GM12874 (cell line): ENCODE measurements around the gene NES.

Experiments used
- TF ChIP-seq, protein P1 (sequence below): IDR thresholded peaks from 2 replicates; pipeline ENCODE4 v1.5.1; 2011; ENCODE audit warnings: low read depth, mild to moderate bottlenecking, control low read depth, low read length, moderate library complexity; ENCODE audit not compliant: insufficient read depth

NES gene

DNA sequence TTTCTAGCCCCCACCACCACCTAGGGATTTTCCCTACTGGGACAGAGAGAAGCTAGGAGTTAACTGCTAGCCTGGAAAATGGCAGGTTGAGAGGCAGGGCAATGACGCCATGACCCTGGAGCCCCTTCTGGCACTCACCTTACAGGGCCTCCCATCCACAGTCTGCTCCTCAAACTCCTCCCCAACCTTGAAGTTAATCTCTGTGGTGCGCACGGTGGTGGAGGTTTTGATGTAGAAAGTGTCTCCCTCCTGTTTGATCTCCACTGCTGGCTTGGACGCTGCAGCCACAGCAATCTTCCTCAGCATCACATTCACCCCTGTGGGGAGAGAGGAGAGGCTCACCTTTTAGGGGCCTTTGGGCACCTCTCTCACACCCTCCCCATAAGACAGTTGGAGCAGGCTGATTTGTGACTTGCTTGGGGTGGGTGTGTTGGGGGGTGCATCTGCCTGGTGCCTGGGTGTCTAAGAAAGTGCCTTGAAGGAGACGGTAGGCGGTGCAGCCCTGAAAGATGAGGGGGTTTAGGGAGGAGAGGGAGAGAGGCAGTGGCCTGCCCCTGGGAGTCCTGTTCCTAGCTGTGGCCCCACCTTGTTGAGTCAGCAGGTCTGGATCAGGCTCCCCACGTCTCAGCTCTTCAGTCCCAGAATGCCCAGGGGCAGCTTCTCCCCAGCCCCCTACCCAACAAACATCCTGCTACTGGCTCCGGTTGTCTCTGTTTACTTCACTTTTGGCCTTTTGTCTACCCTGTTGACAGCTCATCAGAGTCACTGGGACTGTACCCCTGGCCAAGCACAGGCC is 23.7 kb upstream of the NES start:
- TF ChIP-seq, protein P1, sequence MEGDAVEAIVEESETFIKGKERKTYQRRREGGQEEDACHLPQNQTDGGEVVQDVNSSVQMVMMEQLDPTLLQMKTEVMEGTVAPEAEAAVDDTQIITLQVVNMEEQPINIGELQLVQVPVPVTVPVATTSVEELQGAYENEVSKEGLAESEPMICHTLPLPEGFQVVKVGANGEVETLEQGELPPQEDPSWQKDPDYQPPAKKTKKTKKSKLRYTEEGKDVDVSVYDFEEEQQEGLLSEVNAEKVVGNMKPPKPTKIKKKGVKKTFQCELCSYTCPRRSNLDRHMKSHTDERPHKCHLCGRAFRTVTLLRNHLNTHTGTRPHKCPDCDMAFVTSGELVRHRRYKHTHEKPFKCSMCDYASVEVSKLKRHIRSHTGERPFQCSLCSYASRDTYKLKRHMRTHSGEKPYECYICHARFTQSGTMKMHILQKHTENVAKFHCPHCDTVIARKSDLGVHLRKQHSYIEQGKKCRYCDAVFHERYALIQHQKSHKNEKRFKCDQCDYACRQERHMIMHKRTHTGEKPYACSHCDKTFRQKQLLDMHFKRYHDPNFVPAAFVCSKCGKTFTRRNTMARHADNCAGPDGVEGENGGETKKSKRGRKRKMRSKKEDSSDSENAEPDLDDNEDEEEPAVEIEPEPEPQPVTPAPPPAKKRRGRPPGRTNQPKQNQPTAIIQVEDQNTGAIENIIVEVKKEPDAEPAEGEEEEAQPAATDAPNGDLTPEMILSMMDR: no peak

DNA sequence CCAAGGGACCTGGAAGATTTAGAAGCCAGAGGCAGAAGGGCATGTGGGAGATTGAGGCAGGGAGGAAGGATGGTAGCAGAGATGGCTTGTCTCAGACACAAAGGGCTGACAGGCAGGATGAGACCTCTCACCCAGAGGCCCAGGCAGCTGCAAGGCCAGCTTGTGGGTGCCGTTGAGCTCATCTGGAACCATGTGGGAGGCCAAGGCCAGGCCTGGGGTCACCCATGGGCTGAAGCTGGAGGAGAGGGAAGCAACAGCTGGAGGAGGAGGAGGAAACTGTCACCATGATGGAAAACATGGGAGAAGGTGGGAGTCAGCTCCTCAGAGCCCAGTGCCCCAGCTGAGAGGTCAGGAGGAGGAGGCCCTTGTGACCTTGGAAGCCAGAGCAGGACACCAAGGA is 21.8 kb upstream of the NES start:
- TF ChIP-seq, protein P1: no peak

DNA sequence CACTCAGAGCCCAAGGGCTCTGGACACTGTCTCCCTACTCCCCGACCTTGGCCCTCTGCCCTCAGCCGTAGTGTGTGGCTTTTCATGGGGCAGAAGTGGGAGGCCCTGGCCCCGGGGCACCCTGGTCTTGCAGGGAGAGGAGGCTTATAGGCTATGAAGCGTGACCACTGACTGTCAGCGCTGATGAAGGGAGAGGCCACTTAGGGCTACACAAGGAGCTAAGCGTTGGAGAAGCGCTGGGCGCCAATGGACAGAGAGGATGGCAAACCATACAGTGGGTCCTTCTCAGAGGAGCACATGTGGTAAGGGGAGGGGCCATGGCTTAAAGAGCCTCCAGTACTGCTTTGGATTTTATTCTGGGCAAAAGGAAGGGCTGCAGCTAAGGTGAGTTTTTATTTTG is 20.3 kb upstream of the NES start:
- TF ChIP-seq, protein P1: no peak

DNA sequence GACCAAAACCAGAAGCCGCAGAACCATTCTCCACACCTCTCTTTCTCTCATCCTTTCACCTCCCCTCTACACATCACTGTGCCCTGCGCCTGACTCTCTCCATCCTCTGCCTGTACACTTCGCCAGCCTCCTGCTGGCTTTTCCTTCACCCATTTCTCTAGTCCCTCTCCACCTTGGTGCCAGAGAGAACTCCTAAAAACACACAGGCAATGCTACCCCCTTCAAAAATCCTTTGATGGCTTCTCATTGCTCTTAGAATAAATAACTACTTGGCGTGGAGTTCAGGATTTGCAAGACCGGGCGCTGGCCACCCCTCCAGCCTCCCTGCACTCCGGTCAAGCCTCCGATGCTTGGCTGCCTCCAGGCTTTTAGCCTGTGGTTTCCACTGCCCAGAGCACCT is 19.5 kb upstream of the NES start:
- TF ChIP-seq, protein P1: no peak

DNA sequence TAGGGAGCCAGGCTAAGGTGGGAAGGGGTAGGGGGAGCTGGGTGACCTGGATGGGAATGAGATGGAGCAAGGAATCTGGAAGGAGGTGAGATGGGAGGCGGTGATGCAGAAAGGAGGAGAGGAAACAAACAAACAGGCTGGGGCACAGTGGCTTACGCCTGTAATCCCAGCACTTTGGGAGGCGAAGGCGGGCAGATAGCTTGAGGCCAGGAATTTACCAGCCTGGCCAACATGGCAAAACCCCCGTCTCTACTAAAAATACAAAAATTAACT is 17.4 kb upstream of the NES start:
- TF ChIP-seq, protein P1: no peak

DNA sequence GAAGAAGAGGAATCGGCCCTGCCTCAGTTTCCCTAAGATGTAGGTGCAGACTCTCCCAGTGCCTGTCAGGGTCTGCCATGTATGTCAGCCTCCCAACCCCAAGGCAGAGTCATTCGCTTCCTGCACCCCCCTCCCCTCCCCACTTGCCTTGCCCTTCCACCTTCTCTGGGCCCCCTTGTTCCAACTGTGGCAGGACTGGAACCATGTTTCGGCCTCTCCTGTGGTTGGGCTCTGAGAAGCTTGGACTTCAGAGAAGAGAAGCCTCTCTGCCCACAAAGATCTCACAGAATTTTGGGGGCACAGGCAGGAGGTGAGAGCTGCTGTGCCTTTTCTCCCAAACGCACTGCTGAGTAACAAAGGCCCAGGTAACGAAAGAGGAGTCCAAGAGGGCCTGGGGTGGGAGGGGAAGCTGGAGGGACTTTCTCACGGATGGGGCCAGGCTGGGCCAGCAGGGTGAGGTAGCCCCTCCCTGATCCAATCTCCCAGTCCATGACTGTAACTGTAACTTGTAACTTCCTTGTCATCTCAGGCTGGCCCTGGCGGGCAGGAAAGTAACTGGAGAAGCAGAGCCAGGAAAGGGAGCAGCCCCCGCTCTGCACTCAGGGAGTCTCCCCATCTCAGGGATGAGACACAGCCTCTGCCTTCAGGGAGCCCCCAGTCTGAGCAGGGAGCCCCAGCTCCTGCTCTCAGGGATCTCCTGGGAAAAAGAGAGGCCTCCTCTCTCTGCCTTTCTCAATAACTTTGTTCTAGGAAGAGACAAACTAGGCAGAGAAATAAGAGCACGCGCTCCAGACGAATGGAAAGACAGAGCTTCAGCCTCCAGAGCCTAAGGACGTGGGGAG is 16.9 kb upstream of the NES start:
- TF ChIP-seq, protein P1: no peak

DNA sequence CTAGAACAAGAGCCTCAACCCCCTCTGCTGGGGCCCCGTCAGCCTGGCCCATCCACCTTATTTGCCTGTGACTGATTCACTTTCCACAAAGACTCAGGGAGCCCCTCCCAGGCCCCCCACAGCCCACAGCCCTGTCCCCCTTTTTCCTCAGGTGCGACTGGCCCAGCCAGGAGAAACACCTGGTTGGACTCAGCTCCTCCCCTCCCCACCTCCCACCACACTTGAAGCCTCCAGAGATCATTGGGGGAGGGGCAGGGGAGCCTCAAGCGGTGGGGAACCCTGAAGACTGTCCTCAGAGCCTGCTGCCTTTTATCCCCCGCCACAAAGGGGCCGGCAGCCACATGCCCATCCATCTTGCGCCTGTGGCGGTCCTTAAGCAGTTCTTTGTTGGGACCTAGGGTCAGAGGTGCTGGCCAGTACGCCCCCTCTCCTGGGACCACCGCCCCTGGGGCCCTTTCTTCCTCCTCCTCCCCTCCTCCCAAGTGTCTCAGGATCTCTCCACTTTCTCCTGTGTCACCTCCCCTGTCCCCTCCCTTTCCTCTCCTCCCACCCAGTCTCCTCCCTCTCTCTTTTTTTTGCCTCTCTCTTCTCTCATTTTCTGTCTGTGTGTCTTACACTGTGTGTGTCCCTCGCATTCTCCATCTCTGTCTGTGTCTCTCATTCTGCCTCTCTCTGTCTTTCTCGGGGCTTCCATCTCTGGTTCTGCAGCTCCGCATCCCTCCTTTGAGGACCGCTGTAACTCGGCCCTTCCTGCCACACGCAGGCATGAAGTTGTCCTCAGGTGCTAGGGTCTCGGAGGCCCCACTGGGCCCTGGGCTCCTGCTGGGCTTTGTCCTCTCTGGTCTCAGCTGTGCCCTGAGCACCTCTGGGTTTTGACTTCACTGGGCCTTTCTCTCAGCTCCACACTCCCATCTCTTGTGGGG is 16.0 kb upstream of the NES start:
- TF ChIP-seq, protein P1: no peak
